ENCODE results near the gene RLF. TPM values are rescaled to one million over a fixed set of nuclear protein-coding genes. Genes with fewer than 3 reads are reported as not detected.

Gene RLF
- total RNA-seq, 6 experiments from 2014 or later: 7.2 to 10.2 (median 8.8) TPM

- Mint-ChIP-seq H3K36me3 (ENCODE audit: low read depth) (no peaks in the 10 kb centered on the region; the same call in 1 of the 2 replicates), H3K4me1 (ENCODE audit: low read depth) (peaks cover 23% of the 10 kb centered on the region), H3K9me3 (no peaks in the 10 kb centered on the region), H3K27me3 (ENCODE audit: insufficient read depth) (peaks cover 2% of the 10 kb centered on the region), H3K4me3 (no peak overlapping the region), H3K27ac (no peak overlapping the region)
- DNase-seq: no peak
- no peak for TF ChIP-seq CTCF (IDR thresholded peaks at IDR 0.05)
Measured at GRCh38 chr1:40252601-40253000, 91.4 kb downstream of the RLF start.

- Mint-ChIP-seq H3K27ac (no peak overlapping the region), H3K4me1 (ENCODE audit: low read depth) (peaks cover 16% of the 10 kb centered on the region), H3K36me3 (ENCODE audit: low read depth) (peaks cover under 1% of the 10 kb centered on the region; the same call in 1 of the 2 replicates), H3K27me3 (ENCODE audit: insufficient read depth) (peaks cover 2% of the 10 kb centered on the region), H3K4me3 (no peak overlapping the region), H3K9me3 (no peaks in the 10 kb centered on the region)
- no peak for TF ChIP-seq CTCF (IDR thresholded peaks at IDR 0.05)
- no peak for DNase-seq
Measured at GRCh38 chr1:40255231-40255630, 94.0 kb downstream of the RLF start.

- Mint-ChIP-seq H3K4me3 (peak overlapping the region; percentile 96), H3K4me1 (ENCODE audit: low read depth) (peaks cover 23% of the 10 kb centered on the region), H3K27me3 (ENCODE audit: insufficient read depth) (peaks cover 2% of the 10 kb centered on the region), H3K9me3 (no peaks in the 10 kb centered on the region), H3K36me3 (ENCODE audit: low read depth) (peaks cover 8% of the 10 kb centered on the region; the same call in 1 of the 2 replicates), H3K27ac (peak overlapping the region; percentile 99)
- TF ChIP-seq CTCF (IDR thresholded peaks at IDR 0.05): no peak
- DNase-seq: no peak
Measured at GRCh38 chr1:40256401-40257084, 95.4 kb downstream of the RLF start.

GRCh38 chr1:40257313-40257687 lies 96.1 kb downstream of the RLF start:
- no peaks in the 10 kb centered on the region for H3K9me3 Mint-ChIP-seq
- no peak for DNase-seq
- H3K4me1 Mint-ChIP-seq (ENCODE audit: low read depth): peaks cover 23% of the 10 kb centered on the region
- H3K36me3 Mint-ChIP-seq (ENCODE audit: low read depth): peaks cover 8% of the 10 kb centered on the region; the same call in 1 of the 2 replicates
- TF ChIP-seq CTCF (IDR thresholded peaks at IDR 0.05): no peak
- peak overlapping the region; percentile 96 for H3K4me3 Mint-ChIP-seq
- H3K27me3 Mint-ChIP-seq (ENCODE audit: insufficient read depth): peaks cover 2% of the 10 kb centered on the region; the same call in 1 of the 2 replicates
- H3K27ac Mint-ChIP-seq: peak overlapping the region; percentile 99

GRCh38 chr1:40257688-40258444 lies 96.7 kb downstream of the RLF start, which contains the start of gene ZMPSTE24:
Gene ZMPSTE24 (plus strand): TSS chr1:40258236. CDS start chr1:40258272, 36 bp downstream.
- Mint-ChIP-seq H3K4me1 (ENCODE audit: low read depth) (peaks cover 28% of the 10 kb centered on the region), H3K36me3 (ENCODE audit: low read depth) (peaks cover 12% of the 10 kb centered on the region), H3K27me3 (ENCODE audit: insufficient read depth) (peaks cover 2% of the 10 kb centered on the region; the same call in 1 of the 2 replicates), H3K4me3 (peak within 1 kb of the TSS; percentile 96), H3K9me3 (no peaks in the 10 kb centered on the region), H3K27ac (peak within 1 kb of the TSS; percentile 99)
- no peak for TF ChIP-seq CTCF (IDR thresholded peaks at IDR 0.05)
- peak; percentile 99 for DNase-seq
